Heart left ventricle (tissue), 16 donors: ENCODE measurements around the gene AEBP1. TPM values are rescaled to one million over a fixed set of nuclear protein-coding genes. Genes with fewer than 3 reads are reported as not detected.

ENCODE experiments used
- ATAC-seq, 4 donors: fragments of 200-7000 bp; cut with Tn5 transposase; one replicate each; pipeline ENCODE4 v1.9.1; 2020 to 2022; ENCODE audit warnings: moderate library complexity in 4 of 4, mild to moderate bottlenecking in 3 of 4, moderate number of reproducible peaks in 1 of 4
- DNase-seq, 5 donors: peaks; one replicate each; pipeline ENCODE4 v3.0.0-alpha.2; 2020
- H3K27ac ChIP-seq, 12 donors: fragments of 200-600 bp; sonication (generic) in 4 of 12; one replicate each; pipeline versions ENCODE4 v1.5.0 to v1.8.0; 2016 to 2022; ENCODE audit warnings: mild to moderate bottlenecking in 2 of 12
- H3K27me3 ChIP-seq, 9 donors: fragments of 200-600 bp; sonication (generic) in 2 of 9; one replicate each; pipeline versions ENCODE4 v1.5.1 to v1.8.0; 2016 to 2022; ENCODE audit warnings: mild to moderate bottlenecking in 3 of 9
- H3K36me3 ChIP-seq, 9 donors: fragments of 200-600 bp; sonication (generic) in 2 of 9; one replicate each; pipeline versions ENCODE4 v1.5.0 to v1.8.0; 2018 to 2022; ENCODE audit warnings: mild to moderate bottlenecking in 2 of 9
- H3K4me1 ChIP-seq, 12 donors: fragments of 200-600 bp; sonication (generic) in 4 of 12; one replicate each; pipeline versions ENCODE4 v1.5.0 to v1.8.0; 2016 to 2022; ENCODE audit warnings: mild to moderate bottlenecking in 3 of 12
- H3K4me3 ChIP-seq, 12 donors: fragments of 200-600 bp; sonication (generic) in 4 of 12; one replicate each; pipeline versions ENCODE4 v1.5.0 to v1.8.0; 2017 to 2022; ENCODE audit warnings: mild to moderate bottlenecking in 9 of 12, moderate library complexity in 4 of 12
- H3K9me3 ChIP-seq, 12 donors: fragments of 200-600 bp; sonication (generic) in 4 of 12; one replicate each; pipeline versions ENCODE4 v1.5.0 to v1.8.0; 2016 to 2022; ENCODE audit warnings: mild to moderate bottlenecking in 1 of 12
- CTCF ChIP-seq, 12 donors: fragments of 200-600 bp; sonication (generic) in 4 of 12; IDR thresholded peaks; one replicate each; pipeline versions ENCODE4 v1.5.0 to v1.8.0; 2018 to 2022; ENCODE audit warnings: antibody characterized with exemption in 12 of 12, mild to moderate bottlenecking in 5 of 12
- POLR2A ChIP-seq, 2 donors: fragments of 450-650 bp; IDR thresholded peaks; one replicate each; pipeline ENCODE4 v1.6.1; 2017; ENCODE audit warnings: antibody characterized with exemption in 2 of 2, mild to moderate bottlenecking in 2 of 2, moderate library complexity in 2 of 2
- WGBS, 4 donors: extraction: QIAGEN DNeasy Blood & Tissue Kit in 2 of 4; methylation state at CpG; one replicate each; pipeline versions ENCODE4 v1.1.5 to v1.1.7; 2013 to 2018; 5-methylcytosine and 5-hydroxymethylcytosine counted together
- intact Hi-C, 10 donors: fragments of 100-400 bp; cut with DNase I; formaldehyde crosslinking; loops; one replicate each; pipeline versions ENCODE4 v1.11.1 to v1.14.2; 2022
- polyA plus RNA-seq, 2 donors: library from polyadenylated mRNA; stranded (reverse); fragments of 200-250 nt; gene quantifications; one replicate each; pipeline ENCODE4 v1.2.3, GENCODE V29; 2013
- total RNA-seq, 9 donors: library from RNA; depleted of rRNA in 2 of 9; stranded (reverse); fragments of >200 nt in 2 of 9; fragmentation: NEBNext Ultra II Directional in 3 of 9; extraction: Animal tissue kit (Norgen Biotek cat#: 25700) in 3 of 9; gene quantifications; one replicate each; pipeline versions ENCODE4 v1.1.0 to v1.2.4, GENCODE V29; 2016 to 2023
- donor health status: ischemic (EF 13 %, LVEDD 7.1; RV severe dilation, severe dysfunction).
- donor health status: healthy with polysubstance abuse.
- donor health status: DM: no; HTN: yes; CAD: no.
- donor health status: DM: no; HTN: no; CAD: no.
- donor health status: ischemic (EF 25% LVEDD 6.9; RV normal size, moderate dysfunction).
- donor health status: ischemic (EF 25% LVEDD 5.7; RV mildly dilated, moderate dysfunction).
- donor health status: healthy.
- donor health status: DM: yes; HTN: yes; CAD: no.
- donor health status: ischemic (EF 35%, LVEDD 5.7; RV mildly dilated, moderate dysfunction).
- donor health status: nonischemic (EF 11% LVEDD 7.7; RV severe dilation, severe dysfunction).
- donor health status: DM: yes; HTN: yes; CAD: no.
- donor health status: PGD.
- donor health status: ischemic (EF 29% LVEDD 5.4; RV normal size, mild dysfunction).
- donor health status: nonischemic (EF 23%, LVEDD 6.1; RV moderate dilation, normal function).

The AEBP1 gene
- total and polyA plus RNA-seq, 11 donors, result 10.9 to 51.1 (median 23.2) TPM

GRCh38 chr7:44157116-44158080 is 53.3 kb downstream of the AEBP1 start:
- no peak for DNase-seq
- no peaks in the 10 kb centered on the region for H3K36me3 ChIP-seq
- intact Hi-C loops, result no loop called here
- WGBS, 4 donors, result 72 to 86% (median 77%) methylated on average over 13 to 15 of the region's 15 CpGs
- ATAC-seq, result no peak
- H3K27me3 ChIP-seq, result no peaks in the 10 kb centered on the region
- no peaks in the 10 kb centered on the region for H3K9me3 ChIP-seq
- H3K27ac ChIP-seq, result no peak overlapping the region
- no peak overlapping the region for H3K4me3 ChIP-seq
- peaks cover 0 to 11% (median 0%) of the 10 kb centered on the region in 12 donors for H3K4me1 ChIP-seq
- no peak for TF ChIP-seq POLR2A (IDR thresholded peaks at IDR 0.05)
- no peak for TF ChIP-seq CTCF (IDR thresholded peaks at IDR 0.05)

- 77 to 81% (median 80%) methylated on average over 9 to 10 of the region's 10 CpGs for WGBS, 4 donors
- Histone ChIP-seq H3K27me3 (no peaks in the 10 kb centered on the region), H3K9me3 (no peaks in the 10 kb centered on the region), H3K36me3 (no peaks in the 10 kb centered on the region), H3K4me3 (no peak overlapping the region), H3K4me1 (peaks cover 0 to 11% (median 0%) of the 10 kb centered on the region in 12 donors), H3K27ac (no peak overlapping the region)
- intact Hi-C loops, result no loop called here
- no peak for ATAC-seq
- DNase-seq, result no peak
- TF ChIP-seq CTCF (IDR thresholded peaks at IDR 0.05) (no peak), POLR2A (IDR thresholded peaks at IDR 0.05) (no peak)
Measured at GRCh38 chr7:44158096-44158872, 54.1 kb downstream of the AEBP1 start.

- no peak for TF ChIP-seq CTCF (IDR thresholded peaks at IDR 0.05)
- TF ChIP-seq POLR2A (IDR thresholded peaks at IDR 0.05), result no peak
- DNase-seq, result no peak
- no peaks in the 10 kb centered on the region for H3K9me3 ChIP-seq
- no peaks in the 10 kb centered on the region for H3K27me3 ChIP-seq
- WGBS, 4 donors, result 89 to 95% (median 92%) methylated on average over 9 to 12 of the region's 12 CpGs
- H3K4me3 ChIP-seq, result no peak overlapping the region
- H3K27ac ChIP-seq, result no peak overlapping the region
- ATAC-seq, result no peak
- intact Hi-C loops, result no loop called here
- H3K4me1 ChIP-seq, result peaks cover 0 to 11% (median 0%) of the 10 kb centered on the region in 12 donors
- H3K36me3 ChIP-seq, result no peaks in the 10 kb centered on the region
Measured at GRCh38 chr7:44158873-44159631, 54.9 kb downstream of the AEBP1 start.
